IMR-90 (cell line): ENCODE results near the gene RHOC.

Experiments used
- BHLHE40 ChIP-seq: fragments of 150-350 bp; IDR thresholded peaks from 2 replicates; pipeline ENCODE4 v1.6.1; 2016; ENCODE audit warnings: mild to moderate bottlenecking, low read depth, low read length
- CEBPB ChIP-seq: IDR thresholded peaks from 2 replicates; pipeline ENCODE4 v1.6.1; 2012; ENCODE audit warnings: low read depth, low read length, improper control_type of control experiment
- FOS ChIP-seq: fragments of 150-350 bp; IDR thresholded peaks from 2 replicates; pipeline ENCODE4 v1.6.1; 2016; ENCODE audit warnings: low read depth, low read length
- MAFK ChIP-seq: IDR thresholded peaks from 2 replicates; pipeline ENCODE4 v1.6.1; 2012; ENCODE audit warnings: low read depth, low read length, improper control_type of control experiment
- MAZ ChIP-seq: IDR thresholded peaks from 2 replicates; pipeline ENCODE4 v1.6.1; 2012; ENCODE audit warnings: low read depth, mild to moderate bottlenecking, low read length, improper control_type of control experiment, moderate library complexity, borderline replicate concordance
- MXI1 ChIP-seq: IDR thresholded peaks from 2 replicates; pipeline ENCODE4 v1.6.1; 2012; ENCODE audit warnings: low read depth, mild to moderate bottlenecking, low read length, moderate library complexity, borderline replicate concordance
- POLR2A ChIP-seq: IDR thresholded peaks from 2 replicates; pipeline ENCODE4 v1.6.1; 2012; ENCODE audit warnings: mild to moderate bottlenecking, low read depth, low read length
- RAD21 ChIP-seq: IDR thresholded peaks from 2 replicates; pipeline ENCODE4 v1.6.1; 2012; ENCODE audit warnings: low read length, improper control_type of control experiment
- RCOR1 ChIP-seq: IDR thresholded peaks from 2 replicates; pipeline ENCODE4 v1.6.1; 2012; ENCODE audit warnings: mild to moderate bottlenecking, low read length, improper control_type of control experiment; ENCODE audit not compliant: insufficient replicate concordance
- RFX5 ChIP-seq: IDR thresholded peaks from 2 replicates; pipeline ENCODE4 v1.8.0; 2012; ENCODE audit warnings: low read depth, mild to moderate bottlenecking, low read length, moderate library complexity
- SMC3 ChIP-seq: fragments of 150-350 bp; IDR thresholded peaks from 2 replicates; pipeline ENCODE4 v1.6.1; 2016; ENCODE audit warnings: low read depth, mild to moderate bottlenecking, antibody characterized with exemption, low read length, moderate library complexity
- USF2 ChIP-seq: fragments of 150-350 bp; IDR thresholded peaks from 2 replicates; pipeline ENCODE4 v1.6.1; 2017; ENCODE audit warnings: mild to moderate bottlenecking, antibody characterized with exemption, low read length, low read depth
- TF ChIP-seq, protein P1 (sequence below): conservative IDR thresholded peaks from 2 replicates; pipeline ENCODE4 v1.5.1; 2012; ENCODE audit warnings: mild to moderate bottlenecking, low read depth, low read length, improper control_type of control experiment
- TF ChIP-seq, protein P2 (sequence below): fragments of 150-350 bp; IDR thresholded peaks from 2 replicates; pipeline ENCODE4 v1.6.1; 2016; ENCODE audit warnings: low read depth, mild to moderate bottlenecking, low read length, moderate library complexity, borderline replicate concordance

- TF ChIP-seq USF2: no peak
- TF ChIP-seq, protein P1, sequence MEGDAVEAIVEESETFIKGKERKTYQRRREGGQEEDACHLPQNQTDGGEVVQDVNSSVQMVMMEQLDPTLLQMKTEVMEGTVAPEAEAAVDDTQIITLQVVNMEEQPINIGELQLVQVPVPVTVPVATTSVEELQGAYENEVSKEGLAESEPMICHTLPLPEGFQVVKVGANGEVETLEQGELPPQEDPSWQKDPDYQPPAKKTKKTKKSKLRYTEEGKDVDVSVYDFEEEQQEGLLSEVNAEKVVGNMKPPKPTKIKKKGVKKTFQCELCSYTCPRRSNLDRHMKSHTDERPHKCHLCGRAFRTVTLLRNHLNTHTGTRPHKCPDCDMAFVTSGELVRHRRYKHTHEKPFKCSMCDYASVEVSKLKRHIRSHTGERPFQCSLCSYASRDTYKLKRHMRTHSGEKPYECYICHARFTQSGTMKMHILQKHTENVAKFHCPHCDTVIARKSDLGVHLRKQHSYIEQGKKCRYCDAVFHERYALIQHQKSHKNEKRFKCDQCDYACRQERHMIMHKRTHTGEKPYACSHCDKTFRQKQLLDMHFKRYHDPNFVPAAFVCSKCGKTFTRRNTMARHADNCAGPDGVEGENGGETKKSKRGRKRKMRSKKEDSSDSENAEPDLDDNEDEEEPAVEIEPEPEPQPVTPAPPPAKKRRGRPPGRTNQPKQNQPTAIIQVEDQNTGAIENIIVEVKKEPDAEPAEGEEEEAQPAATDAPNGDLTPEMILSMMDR: peak; percentile 12; the same call in 1 of the 2 replicates
- no peak for TF ChIP-seq SMC3
- no peak for TF ChIP-seq MAFK
- TF ChIP-seq POLR2A: peak; percentile 18; the same call in 1 of the 2 replicates
- TF ChIP-seq RCOR1: no peak
- no peak for TF ChIP-seq FOS
- TF ChIP-seq MXI1: no peak
- TF ChIP-seq RFX5: no peak
- peak; percentile 67; the same call in 1 of the 2 replicates for TF ChIP-seq MAZ
- no peak for TF ChIP-seq CEBPB
- no peak for TF ChIP-seq RAD21
- TF ChIP-seq, protein P2, sequence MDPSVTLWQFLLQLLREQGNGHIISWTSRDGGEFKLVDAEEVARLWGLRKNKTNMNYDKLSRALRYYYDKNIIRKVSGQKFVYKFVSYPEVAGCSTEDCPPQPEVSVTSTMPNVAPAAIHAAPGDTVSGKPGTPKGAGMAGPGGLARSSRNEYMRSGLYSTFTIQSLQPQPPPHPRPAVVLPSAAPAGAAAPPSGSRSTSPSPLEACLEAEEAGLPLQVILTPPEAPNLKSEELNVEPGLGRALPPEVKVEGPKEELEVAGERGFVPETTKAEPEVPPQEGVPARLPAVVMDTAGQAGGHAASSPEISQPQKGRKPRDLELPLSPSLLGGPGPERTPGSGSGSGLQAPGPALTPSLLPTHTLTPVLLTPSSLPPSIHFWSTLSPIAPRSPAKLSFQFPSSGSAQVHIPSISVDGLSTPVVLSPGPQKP: no peak
- TF ChIP-seq BHLHE40: no peak
Measured at GRCh38 chr1:112674986-112675727, 31.8 kb downstream of the RHOC start.
